GM12891 (cell line): ENCODE data around the gene LINGO4.

Source experiments
- POLR2A ChIP-seq: IDR thresholded peaks from 2 replicates; pipeline ENCODE4 v1.6.1; 2011; ENCODE audit warnings: low read depth, low read length, control low read depth
- POLR2AphosphoS5 ChIP-seq: IDR thresholded peaks from 2 replicates; pipeline ENCODE4 v1.6.1; 2011; ENCODE audit warnings: low read depth, low read length, control low read depth
- POU2F2 ChIP-seq: IDR thresholded peaks from 2 replicates; pipeline ENCODE4 v1.6.1; 2011; ENCODE audit warnings: low read depth, mild to moderate bottlenecking, control low read depth, low read length, moderate library complexity
- SPI1 ChIP-seq: IDR thresholded peaks from 2 replicates; pipeline ENCODE4 v1.6.1; 2011; ENCODE audit warnings: low read depth, low read length, control low read depth
- TAF1 ChIP-seq: IDR thresholded peaks from 2 replicates; pipeline ENCODE4 v1.6.1; 2011; ENCODE audit warnings: low read depth, low read length, control low read depth

- TF ChIP-seq POLR2A, result no peak
- no peak for TF ChIP-seq POLR2AphosphoS5
- TF ChIP-seq TAF1, result no peak
- no peak for TF ChIP-seq SPI1
- TF ChIP-seq POU2F2, result no peak
These were observed at the start of gene LINGO4 for GRCh38 chr1:151805066-151805820.
